Stimulated activated effector memory CD8-positive, alpha-beta T cell treated with anti-CD3 and anti-CD28 coated beads, Interleukin-12 subunit alpha, Interleukin-12 subunit beta, amount 100 ng/mL, for 72 hours (primary cell): Measurements from ENCODE around the gene ATXN1.

Experiments used
- ATAC-seq: fragments of 150-1000 bp; cut with Tn5 transposase; 2 replicates; pipeline ENCODE4 v1.10.0; 2021
- DNase-seq, 2 donors: peaks; one replicate each; pipeline ENCODE4 v3.0.0; 2021 to 2022; ENCODE audit warnings: low spot score in 2 of 2
- H3K27ac Mint-ChIP-seq: one replicate; pipeline ENCODE4 v1.8.0; 2022; ENCODE audit warnings: mild to moderate bottlenecking, mixed read lengths
- H3K36me3 Mint-ChIP-seq: one replicate; pipeline ENCODE4 v1.8.0; 2022; ENCODE audit warnings: mild to moderate bottlenecking, mixed read lengths
- H3K4me1 Mint-ChIP-seq: one replicate; pipeline ENCODE4 v1.8.0; 2022; ENCODE audit warnings: mixed read lengths
- H3K4me3 Mint-ChIP-seq: one replicate; pipeline ENCODE4 v1.8.0; 2022; ENCODE audit warnings: mild to moderate bottlenecking, mixed read lengths
- H3K9me3 Mint-ChIP-seq: one replicate; pipeline ENCODE4 v1.8.0; 2022; ENCODE audit warnings: mixed read lengths

ATXN1 gene

DNA sequence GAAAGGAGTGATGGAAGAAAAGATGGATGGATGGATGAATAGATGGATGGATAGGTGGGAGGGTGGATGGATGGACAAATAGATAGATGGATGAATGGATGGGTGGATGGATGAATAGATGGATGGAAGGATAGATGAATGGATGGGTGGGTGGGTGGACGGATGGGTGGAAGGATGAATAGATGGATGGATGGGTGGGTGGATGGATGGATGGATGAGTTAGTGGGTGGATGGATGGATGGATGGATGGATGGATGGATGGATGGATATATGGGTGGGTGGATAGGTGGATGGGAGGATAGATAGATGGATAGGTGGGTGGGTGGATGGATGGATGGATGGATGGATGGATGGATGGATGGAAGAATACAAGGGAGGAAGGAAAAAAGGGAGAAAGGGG lies 82.2 kb downstream of the ATXN1 start:
- Mint-ChIP-seq H3K27ac (peak overlapping the region; percentile 78), H3K4me3 (no peak overlapping the region), H3K4me1 (peaks cover 68% of the 10 kb centered on the region), H3K36me3 (peaks cover 46% of the 10 kb centered on the region), H3K9me3 (no peaks in the 10 kb centered on the region)
- no peak for ATAC-seq
- no peak for DNase-seq

DNA sequence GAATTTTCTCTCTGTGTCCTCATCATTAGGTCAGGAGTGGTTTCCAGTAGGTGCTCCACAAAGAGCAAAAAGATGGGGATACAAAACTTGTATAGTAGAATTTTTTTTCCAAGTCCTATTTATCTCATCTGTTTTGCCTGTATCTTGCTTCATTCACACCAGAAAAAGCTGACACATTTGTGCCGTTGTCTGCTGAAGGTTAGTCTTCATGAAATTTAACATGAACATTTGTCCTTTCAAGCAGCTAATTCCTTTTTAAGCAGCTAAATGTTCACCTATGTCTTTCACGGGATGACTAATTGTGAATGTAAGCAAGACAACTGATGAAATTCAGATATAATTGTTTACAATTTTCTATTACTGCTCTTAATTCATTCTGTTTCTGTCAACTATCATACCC lies 83.8 kb downstream of the ATXN1 start:
- H3K36me3 Mint-ChIP-seq, result peaks cover 35% of the 10 kb centered on the region
- ATAC-seq (no peak), DNase-seq (no peak)
- H3K27ac Mint-ChIP-seq, result peak overlapping the region; percentile 71
- peaks cover 63% of the 10 kb centered on the region for H3K4me1 Mint-ChIP-seq
- H3K4me3 Mint-ChIP-seq, result peak overlapping the region; percentile 39
- H3K9me3 Mint-ChIP-seq, result no peaks in the 10 kb centered on the region

DNA sequence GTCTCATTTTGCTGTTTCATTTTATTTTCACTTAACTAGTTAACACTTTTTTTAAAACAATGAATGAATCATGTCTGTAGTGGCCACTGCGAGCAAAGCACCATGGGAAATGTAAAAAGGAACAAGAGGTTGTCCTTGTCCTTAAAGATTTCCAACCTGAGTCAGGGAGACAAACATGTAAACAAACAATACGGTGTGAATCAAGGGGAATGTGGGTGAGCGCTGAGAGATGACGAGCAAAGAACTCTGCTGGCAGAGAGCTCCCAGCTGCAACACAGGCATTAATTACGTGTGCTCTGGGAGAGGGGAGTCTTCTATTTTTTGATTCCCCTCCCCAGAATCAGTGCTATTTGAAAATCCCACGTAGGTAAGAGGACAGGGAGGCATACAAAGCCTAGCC lies 84.3 kb downstream of the ATXN1 start:
- DNase-seq (no peak), ATAC-seq (peak; percentile 24)
- Mint-ChIP-seq H3K4me1 (peaks cover 63% of the 10 kb centered on the region), H3K27ac (peak overlapping the region; percentile 71), H3K36me3 (peaks cover 35% of the 10 kb centered on the region), H3K4me3 (peak overlapping the region; percentile 39), H3K9me3 (no peaks in the 10 kb centered on the region)

DNA sequence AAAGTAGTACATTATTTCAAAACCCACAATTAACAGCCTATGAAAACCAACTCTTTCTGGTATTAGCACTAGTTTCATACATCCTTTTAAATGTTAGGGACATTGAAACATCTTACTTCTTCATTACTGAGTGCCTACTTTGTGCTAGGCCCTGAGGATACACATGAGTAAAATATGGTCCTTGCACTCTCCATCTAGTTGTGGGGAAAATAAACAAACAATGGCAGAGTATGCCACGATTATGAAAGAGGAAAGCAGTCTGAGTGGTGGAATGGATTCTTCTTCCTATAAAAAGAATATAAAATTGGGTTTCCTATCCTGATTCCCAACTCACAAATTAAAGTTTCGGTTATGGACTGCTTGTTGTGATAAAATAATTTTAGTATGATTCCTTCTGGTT lies 84.9 kb downstream of the ATXN1 start:
- peak overlapping the region; percentile 39 for H3K4me3 Mint-ChIP-seq
- no peak for DNase-seq
- H3K9me3 Mint-ChIP-seq, result no peaks in the 10 kb centered on the region
- peak overlapping the region; percentile 71 for H3K27ac Mint-ChIP-seq
- H3K4me1 Mint-ChIP-seq, result peaks cover 61% of the 10 kb centered on the region
- ATAC-seq, result no peak
- H3K36me3 Mint-ChIP-seq, result peaks cover 31% of the 10 kb centered on the region

DNA sequence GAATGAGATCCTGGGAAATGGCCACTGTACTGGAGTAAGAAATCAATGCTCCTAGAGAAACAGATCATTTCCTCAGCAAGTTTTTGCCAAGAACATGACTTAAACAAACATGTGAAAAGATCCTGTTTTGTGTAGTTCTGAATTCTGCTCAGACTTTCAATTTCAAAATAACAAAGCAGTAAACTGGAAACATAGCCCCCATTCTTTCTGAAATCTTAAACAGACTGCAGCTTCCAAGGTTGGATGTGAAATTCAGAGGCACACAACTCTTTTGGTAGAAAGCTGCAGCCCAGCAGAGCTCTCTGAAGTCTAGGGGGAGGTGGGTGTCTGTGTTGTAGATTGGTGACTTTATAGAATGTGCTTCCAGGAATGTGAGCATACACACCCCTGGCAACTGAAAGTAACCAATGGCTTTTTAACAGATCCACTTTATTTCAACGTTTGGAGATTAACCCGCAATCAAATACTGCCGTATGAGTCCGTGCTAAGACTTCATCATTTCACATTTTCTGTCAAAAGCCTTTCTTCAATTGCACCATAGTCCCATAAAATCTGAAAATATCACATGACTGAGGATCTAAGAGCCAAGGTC lies 86.4 kb downstream of the ATXN1 start:
- H3K27ac Mint-ChIP-seq, result peak overlapping the region; percentile 65
- peaks cover 61% of the 10 kb centered on the region for H3K4me1 Mint-ChIP-seq
- peaks cover 38% of the 10 kb centered on the region for H3K36me3 Mint-ChIP-seq
- no peak overlapping the region for H3K4me3 Mint-ChIP-seq
- no peak for ATAC-seq
- no peak for DNase-seq
- H3K9me3 Mint-ChIP-seq, result no peaks in the 10 kb centered on the region

DNA sequence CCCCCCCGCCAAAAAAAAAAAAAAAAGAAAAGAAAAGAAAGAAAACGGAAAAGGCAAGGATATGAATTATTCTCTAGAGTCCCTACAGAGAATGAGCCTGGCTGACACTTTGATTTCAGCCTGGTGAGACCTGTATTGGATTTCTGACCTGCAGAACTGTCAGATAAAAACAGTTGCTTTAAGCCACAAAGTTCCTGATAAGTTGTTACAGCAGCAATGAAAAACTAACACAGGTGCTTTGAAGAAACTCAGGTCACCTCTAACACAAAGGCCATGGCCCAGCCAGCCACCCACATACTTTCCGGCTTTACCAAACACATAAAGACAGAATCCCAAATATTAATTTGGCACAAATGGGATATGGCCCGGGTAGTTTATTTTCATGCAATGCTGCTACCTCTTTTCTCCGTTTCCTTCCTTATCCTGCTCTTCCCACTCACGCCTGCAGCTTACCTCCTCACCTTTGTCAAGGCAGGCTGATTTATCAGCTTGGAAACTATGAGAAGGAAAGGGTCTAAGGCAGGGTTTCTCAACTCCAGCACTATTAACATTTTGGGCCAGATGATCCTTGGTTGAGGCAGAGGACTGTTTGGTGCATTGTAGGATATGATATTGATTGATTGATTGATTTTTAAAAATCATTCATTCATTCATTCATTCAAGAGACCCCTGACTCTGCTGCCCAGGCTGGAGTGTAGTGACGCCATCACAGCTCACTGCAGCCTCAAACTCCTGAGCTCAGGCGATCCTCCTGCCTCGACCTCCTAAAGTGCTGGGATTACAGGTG lies 88.1 kb downstream of the ATXN1 start:
- Mint-ChIP-seq H3K4me1 (peaks cover 65% of the 10 kb centered on the region), H3K27ac (no peak overlapping the region), H3K36me3 (peaks cover 40% of the 10 kb centered on the region), H3K9me3 (no peaks in the 10 kb centered on the region), H3K4me3 (no peak overlapping the region)
- no peak for ATAC-seq
- no peak for DNase-seq

DNA sequence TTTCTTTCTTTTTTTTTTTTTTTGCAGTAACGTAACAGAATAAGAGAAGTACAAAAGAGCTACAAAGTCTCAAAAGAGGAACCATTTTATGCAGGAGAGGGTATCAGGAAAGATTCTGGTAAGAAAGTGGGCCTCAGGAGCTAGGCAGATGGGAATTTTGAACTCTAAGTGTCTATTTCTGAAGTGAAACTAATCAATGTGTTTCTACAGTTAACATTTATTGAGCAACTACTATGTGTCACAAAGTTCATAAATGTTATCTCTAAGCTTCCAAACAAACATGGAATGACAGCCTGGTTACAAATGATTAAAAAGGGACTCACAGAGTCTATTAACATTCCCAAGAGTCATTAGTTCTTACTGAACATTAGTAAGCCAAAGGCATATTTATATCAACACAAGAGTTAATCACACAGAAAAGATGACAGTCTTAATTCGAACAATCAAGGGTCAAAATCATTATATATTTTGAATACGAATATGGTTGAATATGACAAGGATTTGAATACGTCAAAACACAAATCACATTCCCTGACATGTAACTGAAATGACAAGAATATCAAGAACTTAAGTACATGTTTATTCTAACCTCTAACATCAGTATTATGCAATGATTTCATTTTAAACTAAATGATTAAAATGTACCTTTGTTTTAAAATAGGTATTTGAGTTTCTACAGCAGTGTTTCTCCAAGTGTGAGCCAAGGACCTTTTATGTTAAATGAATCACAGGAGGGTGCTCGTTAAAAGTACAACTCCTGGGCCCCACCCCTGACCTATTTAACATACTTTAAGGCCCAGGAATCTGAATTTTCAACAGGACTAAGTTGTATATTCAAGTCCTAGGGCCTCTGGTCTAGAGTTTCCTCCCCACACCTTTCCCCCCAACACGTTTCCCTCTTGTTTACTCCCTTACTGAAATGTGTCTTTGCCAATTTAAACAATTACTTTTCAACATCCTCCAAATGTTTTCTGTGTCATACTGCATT lies 89.7 kb downstream of the ATXN1 start:
- DNase-seq, result no peak
- peaks cover 71% of the 10 kb centered on the region for H3K4me1 Mint-ChIP-seq
- no peaks in the 10 kb centered on the region for H3K9me3 Mint-ChIP-seq
- ATAC-seq, result no peak
- H3K27ac Mint-ChIP-seq, result peak overlapping the region; percentile 96
- peaks cover 42% of the 10 kb centered on the region for H3K36me3 Mint-ChIP-seq
- peak overlapping the region; percentile 72 for H3K4me3 Mint-ChIP-seq

DNA sequence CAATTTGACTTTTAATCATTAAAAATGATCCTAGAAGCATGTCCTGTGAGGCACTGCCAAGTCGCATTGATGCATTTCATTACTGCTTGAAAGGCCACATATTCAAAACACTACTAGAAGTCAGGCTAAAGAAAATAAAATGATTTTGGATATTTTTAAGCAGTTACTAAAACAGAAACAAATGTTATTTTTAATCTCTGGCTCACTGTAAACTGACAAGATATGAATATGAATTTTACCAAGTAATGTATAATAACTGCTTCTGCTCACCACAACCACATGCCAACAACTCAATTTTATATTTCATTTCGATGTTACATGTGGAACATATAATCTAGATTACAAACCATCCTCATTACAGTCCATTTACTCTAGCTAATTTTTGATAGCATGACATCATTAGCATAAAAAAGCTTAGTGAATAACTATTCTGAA lies 90.6 kb downstream of the ATXN1 start:
- DNase-seq (no peak), ATAC-seq (peak; percentile 87)
- Mint-ChIP-seq H3K4me1 (peaks cover 76% of the 10 kb centered on the region), H3K27ac (peak overlapping the region; percentile 96), H3K4me3 (peak overlapping the region; percentile 72), H3K9me3 (no peaks in the 10 kb centered on the region), H3K36me3 (peaks cover 45% of the 10 kb centered on the region)

DNA sequence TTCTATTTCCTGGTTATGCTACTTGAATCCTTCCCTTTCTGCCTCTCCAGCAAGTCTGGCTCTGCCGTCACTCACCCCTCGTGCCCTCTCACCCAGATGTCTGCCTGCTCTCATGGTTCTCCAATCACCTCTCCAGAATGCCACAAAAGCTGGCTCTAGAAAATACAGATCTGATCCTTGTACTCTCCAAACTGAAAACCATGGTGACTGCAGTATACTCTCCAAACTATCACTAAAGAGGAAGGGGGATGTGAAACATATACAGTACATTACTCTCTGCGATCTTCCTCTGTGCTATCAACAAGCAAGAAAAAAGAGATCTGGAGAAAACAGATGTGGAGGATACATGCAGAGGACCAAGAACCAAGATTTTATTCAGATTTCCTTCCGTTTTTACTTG lies 91.1 kb downstream of the ATXN1 start:
- Mint-ChIP-seq H3K9me3 (no peaks in the 10 kb centered on the region), H3K4me3 (peak overlapping the region; percentile 72), H3K36me3 (peaks cover 45% of the 10 kb centered on the region), H3K4me1 (peaks cover 74% of the 10 kb centered on the region), H3K27ac (peak overlapping the region; percentile 96)
- DNase-seq (no peak), ATAC-seq (peak; percentile 63)

DNA sequence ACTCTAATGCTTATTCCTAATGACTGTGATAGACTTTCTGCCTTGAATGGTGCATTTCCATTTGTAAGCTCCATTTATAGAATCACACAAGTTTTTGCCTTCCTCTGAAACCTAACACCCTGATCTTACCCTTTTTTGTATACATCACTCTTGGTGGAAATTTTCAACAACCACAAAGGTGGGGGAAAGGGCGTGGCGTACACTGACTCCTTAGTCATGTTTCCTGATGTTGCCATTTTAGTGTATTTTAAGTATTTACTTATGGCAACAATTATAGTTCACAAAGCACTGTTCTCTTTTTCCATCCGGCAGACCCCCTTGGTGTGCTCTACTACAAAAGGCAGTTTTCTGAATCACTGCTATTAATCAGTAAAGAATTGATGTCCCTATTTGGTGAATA lies 92.0 kb downstream of the ATXN1 start:
- Mint-ChIP-seq H3K36me3 (peaks cover 51% of the 10 kb centered on the region), H3K27ac (peak overlapping the region; percentile 96), H3K9me3 (no peaks in the 10 kb centered on the region), H3K4me3 (peak overlapping the region; percentile 72), H3K4me1 (peaks cover 67% of the 10 kb centered on the region)
- peak in 1 of 2 donors; percentile 77 for DNase-seq
- ATAC-seq, result peak; percentile 77

DNA sequence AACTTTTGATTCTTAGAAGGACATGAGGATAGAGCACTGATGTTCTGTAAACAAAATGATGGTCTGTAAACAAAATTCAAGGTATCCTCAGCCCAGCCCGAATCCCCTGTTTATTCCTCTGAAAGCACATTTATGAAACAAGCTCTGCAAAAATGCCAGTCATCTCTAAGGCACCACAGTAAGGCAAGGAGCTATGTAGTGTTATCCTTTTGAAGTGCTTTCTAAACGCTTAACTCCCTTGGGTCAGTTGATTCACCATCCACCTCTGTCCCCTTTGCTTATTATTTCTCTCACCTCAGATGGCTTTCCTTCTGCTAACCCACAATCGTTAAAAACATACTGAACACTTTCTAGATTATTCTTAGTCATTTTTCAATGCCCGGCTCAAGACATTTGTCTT lies 93.8 kb downstream of the ATXN1 start:
- DNase-seq, result no peak
- Mint-ChIP-seq H3K4me3 (no peak overlapping the region), H3K9me3 (no peaks in the 10 kb centered on the region), H3K27ac (peak overlapping the region; percentile 29), H3K4me1 (peaks cover 58% of the 10 kb centered on the region), H3K36me3 (peaks cover 50% of the 10 kb centered on the region)
- ATAC-seq, result no peak

DNA sequence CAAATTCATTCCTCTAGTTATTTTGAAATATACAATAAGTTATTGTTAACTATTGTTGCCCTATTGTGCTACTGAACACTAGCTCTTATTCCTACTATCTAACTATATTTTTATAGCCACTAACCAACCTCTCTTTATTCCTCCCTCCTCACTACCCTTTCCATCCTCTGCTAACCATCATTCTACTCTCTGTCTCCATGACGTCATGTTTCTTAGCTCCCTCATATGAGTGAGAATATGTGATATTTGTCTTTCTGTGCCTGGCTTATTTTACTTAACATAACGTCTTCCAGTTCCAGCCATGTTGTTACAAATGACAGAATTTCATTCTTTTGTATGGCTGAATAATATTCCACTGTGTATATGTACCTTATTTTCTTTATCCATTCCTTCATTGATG lies 95.3 kb downstream of the ATXN1 start:
- ATAC-seq, result no peak
- Mint-ChIP-seq H3K4me3 (no peak overlapping the region), H3K27ac (no peak overlapping the region), H3K36me3 (peaks cover 49% of the 10 kb centered on the region), H3K4me1 (peaks cover 45% of the 10 kb centered on the region), H3K9me3 (no peaks in the 10 kb centered on the region)
- no peak for DNase-seq

DNA sequence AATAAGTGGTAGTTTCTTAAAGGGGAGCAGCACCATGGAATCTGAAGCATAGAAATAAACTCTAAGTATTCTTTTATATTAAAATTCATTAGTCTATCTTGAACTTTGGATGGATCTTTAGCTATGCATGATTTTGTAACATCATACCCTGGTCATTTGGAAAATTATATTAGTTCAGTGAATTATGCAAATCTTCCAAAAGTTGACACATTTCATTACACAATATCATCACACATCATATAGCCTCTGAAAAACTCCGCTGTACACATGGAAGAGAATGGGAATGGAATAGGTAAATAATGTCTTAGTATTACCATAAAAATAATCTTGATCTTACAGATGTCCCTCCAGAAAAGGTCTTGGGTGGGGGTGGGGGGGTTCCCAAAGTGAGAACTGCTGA lies 96.1 kb downstream of the ATXN1 start:
- H3K27ac Mint-ChIP-seq, result no peak overlapping the region
- no peak overlapping the region for H3K4me3 Mint-ChIP-seq
- peaks cover 41% of the 10 kb centered on the region for H3K36me3 Mint-ChIP-seq
- peaks cover 41% of the 10 kb centered on the region for H3K4me1 Mint-ChIP-seq
- ATAC-seq, result no peak
- no peaks in the 10 kb centered on the region for H3K9me3 Mint-ChIP-seq
- no peak for DNase-seq

DNA sequence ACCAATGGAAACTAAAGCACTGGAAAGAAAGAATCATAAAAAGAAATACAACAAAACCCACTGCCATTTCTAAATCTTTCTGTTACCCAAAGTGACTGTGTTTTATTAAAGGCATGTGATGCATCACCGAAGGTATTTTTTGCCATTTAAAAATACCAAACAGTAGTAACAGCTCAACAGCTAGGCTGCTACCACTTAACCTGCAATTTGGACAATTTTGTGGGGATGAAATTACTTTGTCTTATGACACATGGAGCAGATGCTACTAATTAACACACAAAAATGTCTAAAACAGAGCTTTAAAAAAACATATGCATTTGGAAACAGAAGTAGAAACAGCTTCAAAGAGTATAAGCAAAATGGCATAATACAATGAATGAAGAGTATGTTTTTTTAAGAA lies 97.4 kb downstream of the ATXN1 start:
- H3K27ac Mint-ChIP-seq, result no peak overlapping the region
- H3K4me3 Mint-ChIP-seq, result no peak overlapping the region
- H3K36me3 Mint-ChIP-seq, result peaks cover 39% of the 10 kb centered on the region
- ATAC-seq, result no peak
- H3K9me3 Mint-ChIP-seq, result no peaks in the 10 kb centered on the region
- DNase-seq, result no peak
- H3K4me1 Mint-ChIP-seq, result peaks cover 41% of the 10 kb centered on the region

DNA sequence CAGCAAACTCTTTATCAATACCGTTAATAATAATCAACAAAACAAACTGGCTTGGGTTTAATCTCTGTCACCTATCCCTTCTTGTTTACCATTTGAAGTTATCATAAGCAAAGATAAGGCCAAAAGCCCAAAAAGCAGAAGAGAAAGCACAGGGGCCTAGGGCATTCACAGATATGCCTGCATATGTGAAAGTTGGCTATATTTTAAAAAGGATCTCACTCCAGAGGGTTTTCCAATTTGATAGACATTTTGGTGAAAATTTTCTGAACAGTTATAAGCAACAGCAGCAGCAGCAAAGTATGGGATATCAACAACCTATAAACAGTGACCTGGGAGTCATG lies 101.1 kb downstream of the ATXN1 start:
- no peak for DNase-seq
- Mint-ChIP-seq H3K36me3 (peaks cover 57% of the 10 kb centered on the region), H3K4me3 (peak overlapping the region; percentile 71), H3K4me1 (peaks cover 49% of the 10 kb centered on the region), H3K27ac (peak overlapping the region; percentile 97), H3K9me3 (no peaks in the 10 kb centered on the region)
- no peak for ATAC-seq
